Astrocyte of the cerebellum (primary cell): ENCODE results near the gene SPAG7.
"Not testable (repeated sequence)": the region's sequence is repeated elsewhere in the genome, so short reads cannot be mapped to it uniquely, and the experiment has no call there.

Source experiments
- DNase-seq: peaks from one replicate; pipeline ENCODE4 v3.0.0-alpha.2; 2011; ENCODE audit warnings: low read depth
- H3K4me3 ChIP-seq: 2 replicates; pipeline ENCODE4 v1.5.1; 2011; ENCODE audit warnings: mild to moderate bottlenecking, low read depth, low read length, moderate library complexity
- in situ Hi-C: cut with HindIII; loops from 2 replicates; pipeline ENCODE4 v1.10.0; 2017; ENCODE audit warnings: low sequenced_read_pairs
- TF ChIP-seq, protein P1 (sequence below): IDR thresholded peaks from 2 replicates; pipeline ENCODE4 v1.5.1; 2012; ENCODE audit warnings: low read length, low read depth, moderate library complexity, mild to moderate bottlenecking; ENCODE audit errors: missing control alignments

The SPAG7 gene

DNA sequence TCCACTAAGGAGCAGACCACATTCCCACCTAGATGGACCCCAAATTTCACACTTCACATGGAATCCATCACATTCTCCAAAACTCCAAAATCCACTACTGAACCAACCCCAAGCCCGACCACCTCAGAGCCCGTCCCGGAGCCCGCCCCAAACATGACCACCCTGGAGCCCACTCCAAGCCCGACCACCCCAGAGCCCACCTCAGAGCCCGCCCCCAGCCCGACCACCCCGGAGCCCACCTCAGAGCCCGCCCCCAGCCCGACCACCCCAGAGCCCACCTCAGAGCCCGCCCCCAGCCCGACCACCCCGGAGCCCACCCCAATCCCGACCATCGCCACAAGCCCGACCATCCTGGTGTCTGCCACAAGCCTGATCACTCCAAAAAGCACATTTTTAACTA lies 34.0 kb downstream of the SPAG7 start:
- DNase-seq: no peak
- in situ Hi-C loops: no loop called here
- no peak overlapping the region for H3K4me3 ChIP-seq
- TF ChIP-seq, protein P1, sequence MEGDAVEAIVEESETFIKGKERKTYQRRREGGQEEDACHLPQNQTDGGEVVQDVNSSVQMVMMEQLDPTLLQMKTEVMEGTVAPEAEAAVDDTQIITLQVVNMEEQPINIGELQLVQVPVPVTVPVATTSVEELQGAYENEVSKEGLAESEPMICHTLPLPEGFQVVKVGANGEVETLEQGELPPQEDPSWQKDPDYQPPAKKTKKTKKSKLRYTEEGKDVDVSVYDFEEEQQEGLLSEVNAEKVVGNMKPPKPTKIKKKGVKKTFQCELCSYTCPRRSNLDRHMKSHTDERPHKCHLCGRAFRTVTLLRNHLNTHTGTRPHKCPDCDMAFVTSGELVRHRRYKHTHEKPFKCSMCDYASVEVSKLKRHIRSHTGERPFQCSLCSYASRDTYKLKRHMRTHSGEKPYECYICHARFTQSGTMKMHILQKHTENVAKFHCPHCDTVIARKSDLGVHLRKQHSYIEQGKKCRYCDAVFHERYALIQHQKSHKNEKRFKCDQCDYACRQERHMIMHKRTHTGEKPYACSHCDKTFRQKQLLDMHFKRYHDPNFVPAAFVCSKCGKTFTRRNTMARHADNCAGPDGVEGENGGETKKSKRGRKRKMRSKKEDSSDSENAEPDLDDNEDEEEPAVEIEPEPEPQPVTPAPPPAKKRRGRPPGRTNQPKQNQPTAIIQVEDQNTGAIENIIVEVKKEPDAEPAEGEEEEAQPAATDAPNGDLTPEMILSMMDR: no peak

DNA sequence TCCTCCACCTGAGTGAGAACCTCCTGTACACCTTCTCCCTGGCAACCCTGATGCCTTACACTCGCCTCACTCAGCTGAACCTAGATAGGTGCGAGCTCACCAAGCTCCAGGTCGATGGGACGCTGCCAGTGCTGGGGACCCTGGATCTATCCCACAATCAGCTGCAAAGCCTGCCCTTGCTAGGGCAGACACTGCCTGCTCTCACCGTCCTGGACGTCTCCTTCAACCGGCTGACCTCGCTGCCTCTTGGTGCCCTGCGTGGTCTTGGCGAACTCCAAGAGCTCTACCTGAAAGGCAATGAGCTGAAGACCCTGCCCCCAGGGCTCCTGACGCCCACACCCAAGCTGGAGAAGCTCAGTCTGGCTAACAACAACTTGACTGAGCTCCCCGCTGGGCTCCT lies 34.9 kb downstream of the SPAG7 start:
- no peak for DNase-seq
- no peak overlapping the region for H3K4me3 ChIP-seq
- in situ Hi-C loops: no loop called here
- TF ChIP-seq, protein P1: no peak

DNA sequence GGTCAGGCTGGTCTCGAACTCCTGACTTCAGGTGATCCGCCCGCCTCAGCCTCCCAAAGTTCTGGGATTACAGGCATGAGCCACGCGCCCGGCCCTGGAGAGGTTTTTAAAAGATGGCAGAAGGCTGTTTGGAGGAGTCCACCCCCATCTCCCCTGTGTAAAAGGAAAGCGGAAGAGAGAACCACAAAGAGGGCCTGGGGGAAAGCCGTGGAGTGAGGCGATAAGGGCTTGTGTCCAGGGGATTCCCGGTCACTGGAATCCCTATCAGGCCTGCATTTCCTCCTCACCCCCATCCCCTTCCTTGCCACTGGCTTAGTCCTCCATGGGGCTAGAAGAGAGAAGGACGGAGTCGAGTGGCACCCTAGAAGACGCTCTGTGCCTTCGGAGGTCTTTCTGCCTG lies 35.7 kb downstream of the SPAG7 start, which contains the start of gene GP1BA:
Gene GP1BA, plus strand, starts transcription at position 315 of the 400 bp plus-strand sequence. CDS start 328 bp downstream, outside the sequence.
- TF ChIP-seq, protein P1: no peak
- in situ Hi-C loops: no loop called here
- no peak within 1 kb of the TSS for H3K4me3 ChIP-seq
- no peak for DNase-seq

DNA sequence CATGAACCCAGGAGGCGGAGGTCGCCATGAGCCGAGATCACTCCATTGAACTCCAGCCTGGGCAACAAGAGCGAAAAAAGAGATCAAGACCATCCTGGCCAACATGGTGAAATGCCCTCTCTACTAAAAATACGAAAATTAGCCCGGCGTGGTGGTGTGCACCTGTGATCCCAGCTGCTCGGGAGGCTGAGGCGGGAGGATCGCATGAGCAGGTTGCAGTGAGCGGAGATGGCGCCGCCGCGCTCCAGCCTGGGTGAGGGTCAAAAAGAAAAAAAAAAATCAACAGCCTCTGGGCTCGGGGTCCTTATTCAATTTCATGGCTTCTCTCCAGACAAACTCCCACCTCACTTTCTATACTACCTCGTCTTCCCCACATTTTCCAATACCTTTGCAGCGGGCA lies 38.7 kb downstream of the SPAG7 start:
- H3K4me3 ChIP-seq: no peak overlapping the region
- in situ Hi-C loops: no loop called here
- no peak for DNase-seq
- TF ChIP-seq, protein P1: no peak

DNA sequence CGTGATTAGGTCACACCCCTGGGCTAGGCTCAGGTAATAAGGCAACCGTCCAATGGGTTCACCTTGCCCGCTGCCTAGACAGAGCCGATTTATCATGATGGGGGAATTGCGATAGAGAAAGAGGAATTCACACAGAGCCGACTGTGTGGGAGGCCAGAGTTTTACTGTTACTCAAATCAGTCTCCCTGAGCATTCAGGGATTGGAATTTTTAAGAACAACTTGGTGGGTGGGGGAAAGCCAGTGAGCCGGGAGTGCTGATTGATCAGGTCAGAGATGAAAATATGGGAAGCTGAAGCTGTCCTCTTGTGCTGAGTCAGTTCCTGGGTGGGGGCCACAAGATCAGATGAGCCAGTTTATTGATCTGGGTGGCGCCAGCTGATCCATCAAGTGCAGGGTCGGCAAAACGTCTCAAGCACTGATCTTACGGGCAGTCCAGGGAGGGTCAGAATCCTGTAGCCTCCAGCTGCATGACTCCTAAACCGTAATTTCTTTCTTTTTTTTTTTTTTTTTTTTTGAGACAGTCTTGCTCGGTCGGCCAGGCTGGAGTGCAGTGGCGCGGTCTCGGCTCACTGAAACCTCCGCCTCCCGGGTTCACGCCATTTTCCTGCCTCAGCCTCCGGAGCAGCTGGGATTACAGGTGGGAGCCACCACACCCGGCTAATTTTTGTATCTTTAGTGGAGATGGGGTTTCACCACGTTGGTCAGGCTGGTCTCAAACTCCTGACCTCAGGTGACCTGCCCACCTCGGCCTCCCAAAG lies 40.9 kb downstream of the SPAG7 start:
- DNase-seq, H3K4me3 ChIP-seq, in situ Hi-C loops: not testable (repeated sequence)

DNA sequence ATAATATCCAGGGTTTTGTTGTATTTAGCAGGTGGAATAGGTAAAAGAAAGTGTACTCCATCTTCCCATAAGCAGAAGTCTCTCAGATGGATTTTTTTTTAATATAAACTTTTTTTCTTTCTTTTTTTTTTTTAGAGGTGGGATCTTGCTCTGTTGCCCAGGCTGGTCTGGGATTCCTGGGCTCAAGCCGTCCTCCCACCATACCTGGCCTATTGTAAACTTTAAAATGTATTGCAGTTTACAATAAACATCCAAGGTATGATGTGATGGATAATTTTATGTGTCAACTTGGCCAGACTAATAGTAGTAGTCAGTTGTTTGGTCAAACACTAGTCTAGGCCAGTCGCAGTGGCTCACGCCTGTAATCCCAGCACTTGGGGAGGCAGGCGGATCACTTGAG lies 46.3 kb downstream of the SPAG7 start:
- in situ Hi-C loops: no loop called here
- DNase-seq: no peak
- no peak overlapping the region for H3K4me3 ChIP-seq
- TF ChIP-seq, protein P1: no peak

DNA sequence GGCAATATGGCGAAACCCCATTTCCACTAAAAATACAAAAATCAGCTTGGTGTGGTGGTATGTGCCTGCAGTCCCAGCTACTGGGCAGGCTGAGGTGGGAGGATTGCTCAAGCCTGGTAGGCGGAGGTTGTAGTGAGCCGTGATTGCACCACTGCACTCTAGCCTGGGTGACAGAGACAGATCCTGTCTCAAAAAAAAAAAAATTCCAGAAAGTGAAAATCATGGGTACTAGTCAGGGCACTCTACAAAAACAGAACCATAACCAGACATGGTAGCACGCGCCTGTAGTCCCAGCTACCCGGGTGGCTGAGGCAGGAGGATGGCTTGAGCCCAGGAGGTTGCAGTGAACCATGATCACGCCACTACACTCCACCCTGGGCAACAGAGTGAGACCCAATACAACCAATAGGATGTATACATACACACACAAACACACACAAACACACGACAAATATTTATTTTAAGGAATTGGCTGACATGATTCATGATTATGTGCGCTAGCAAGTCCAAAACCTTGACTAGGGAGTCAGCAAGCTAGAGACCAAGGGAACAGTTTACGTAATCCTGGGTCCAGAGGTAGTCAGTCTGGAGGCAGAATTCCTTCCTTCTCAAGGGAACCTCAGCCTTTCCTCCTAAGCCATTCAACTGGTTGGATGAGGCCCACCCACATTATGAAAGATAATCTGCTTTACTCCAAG lies 47.1 kb downstream of the SPAG7 start:
- no peak overlapping the region for H3K4me3 ChIP-seq
- DNase-seq: no peak
- TF ChIP-seq, protein P1: no peak
- in situ Hi-C loops: no loop called here
